Activated CD8-positive, alpha-beta T cell treated with anti-CD3 and anti-CD28 coated beads, Interleukin-2, amount 10 ng/mL, durations not matched to agents 7 days and 5 days (primary cell): ENCODE results near the gene FAM177B. TPM values are rescaled to one million over a fixed set of nuclear protein-coding genes. Genes with fewer than 3 reads are reported as not detected.

Source experiments
- ATAC-seq: fragments of 150-1000 bp; cut with Tn5 transposase; one replicate; pipeline ENCODE4 v1.10.0; 2021; ENCODE audit warnings: moderate library complexity
- CTCF ChIA-PET: fragments of 350-600 bp; sonication (Branson Sonifier 250); formaldehyde crosslinking; loops from one replicate; lab custom pipeline; 2021; ENCODE audit warnings: antibody characterized with exemption; lab: Charles Lee
- POLR2A ChIA-PET: fragments of 350-600 bp; sonication (Branson Sonifier 250); formaldehyde crosslinking; loops from one replicate; lab custom pipeline; 2021; ENCODE audit warnings: antibody characterized with exemption; lab: Charles Lee
- DNase-seq: peaks from one replicate; pipeline ENCODE4 v3.0.0-alpha.2; 2020
- H3K27ac Mint-ChIP-seq: one replicate; pipeline ENCODE4 v1.8.0; 2021; ENCODE audit warnings: mild to moderate bottlenecking, mixed read lengths
- H3K27me3 Mint-ChIP-seq: one replicate; pipeline ENCODE4 v1.8.0; 2021; ENCODE audit warnings: low read depth, mixed read lengths
- H3K36me3 Mint-ChIP-seq: one replicate; pipeline ENCODE4 v1.8.0; 2021; ENCODE audit warnings: low read depth, mixed read lengths
- H3K4me1 Mint-ChIP-seq: one replicate; pipeline ENCODE4 v1.8.0; 2021; ENCODE audit warnings: low read depth, mixed read lengths
- H3K4me3 Mint-ChIP-seq: one replicate; pipeline ENCODE4 v1.8.0; 2021; ENCODE audit warnings: mild to moderate bottlenecking, mixed read lengths
- H3K9me3 Mint-ChIP-seq: one replicate; pipeline ENCODE4 v1.8.0; 2022; ENCODE audit warnings: mixed read lengths; ENCODE audit not compliant: insufficient read depth
- total RNA-seq, 2 experiments: library from RNA; stranded (reverse); gene quantifications; one replicate each; pipeline ENCODE4 v1.2.3, GENCODE V29; 2021

The FAM177B gene
- total RNA-seq, 2 experiments from 2014 or later: not detected

- peaks cover 41% of the 10 kb centered on the region for H3K4me1 Mint-ChIP-seq
- ATAC-seq (peak; percentile 82), DNase-seq (peak; percentile 93)
- peak within 1 kb of the TSS; percentile 100 for H3K27ac Mint-ChIP-seq
- no peaks in the 10 kb centered on the region for H3K9me3 Mint-ChIP-seq
- POLR2A ChIA-PET: interaction anchor here (0.8 to 2.4 kb wide), 19 partner anchors 9 to 935 kb away, joined by 3 to 47 read pairs (median 5); partner anchors contain the start of gene TAF1A
- peaks cover 60% of the 10 kb centered on the region for H3K36me3 Mint-ChIP-seq
- no peaks in the 10 kb centered on the region for H3K27me3 Mint-ChIP-seq
- peak within 1 kb of the TSS; percentile 98 for H3K4me3 Mint-ChIP-seq
- CTCF ChIA-PET: interaction anchor here (0.6 to 1.7 kb wide), 11 partner anchors 12 to 377 kb away, joined by 3 to 21 read pairs (median 3); no protein-coding TSS in a partner anchor
Observed at GRCh38 chr1:222712253-222713090, 24.5 kb upstream of the FAM177B start, which contains the start of the genes AIDA and BROX. TSS of gene AIDA (minus strand) at chr1:222712491. CDS start at chr1:222712317, 174 bp downstream. TSS of gene BROX (plus strand) at chr1:222712564. CDS start at chr1:222715700, 3,136 bp downstream.

DNA sequence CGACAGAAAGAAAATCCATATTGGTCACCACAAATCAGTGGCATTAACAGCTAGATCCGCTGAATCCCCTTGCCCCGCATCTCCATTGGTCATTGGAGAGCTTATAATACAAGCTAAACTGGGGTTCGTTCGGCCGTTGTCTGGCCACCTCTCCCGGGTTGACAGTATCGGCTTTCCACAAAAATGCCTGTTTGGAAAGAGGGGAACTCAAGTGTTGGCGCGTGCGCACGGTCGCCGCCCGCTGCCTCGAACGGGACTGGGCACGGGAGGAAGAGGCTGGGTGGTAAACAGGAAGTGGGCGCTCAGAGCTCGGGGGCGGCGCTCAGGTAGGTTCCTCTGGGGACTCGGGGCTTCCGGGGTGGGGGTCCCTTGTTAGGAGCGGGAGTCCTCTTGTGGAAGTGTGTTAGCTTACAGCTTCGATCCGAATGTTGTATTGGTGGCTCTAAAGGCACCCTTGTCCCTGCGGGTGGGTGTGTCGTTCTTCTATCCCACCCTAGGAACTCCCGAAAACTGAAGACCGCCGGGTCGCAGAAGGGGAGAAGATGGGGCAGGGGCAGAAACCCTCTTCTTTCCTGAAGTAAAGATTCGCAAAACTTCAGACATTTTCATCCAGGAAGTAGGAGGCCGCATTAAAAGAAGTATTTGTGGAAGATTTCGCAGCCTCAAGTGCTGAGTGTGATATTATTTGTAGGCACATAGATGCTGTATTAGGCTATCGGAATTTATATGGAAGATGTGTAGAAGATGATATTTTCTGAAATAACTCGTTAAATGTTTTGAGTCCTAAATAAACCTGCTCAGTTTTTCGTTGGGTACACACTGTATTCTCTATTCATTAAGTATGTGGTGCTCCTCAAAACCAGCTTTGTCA, 23.7 kb upstream of the FAM177B start:
- ATAC-seq: peak; percentile 74
- ChIA-PET CTCF (interaction anchor here (0.6 to 1.7 kb wide), 13 partner anchors 13 to 430 kb away, joined by 3 to 21 read pairs (median 3); no protein-coding TSS in a partner anchor), POLR2A (interaction anchor here (0.6 to 2.4 kb wide), 20 partner anchors 8 to 1012 kb away, joined by 3 to 47 read pairs (median 5); partner anchors contain the start of gene TAF1A)
- H3K27ac Mint-ChIP-seq: peak overlapping the region; percentile 100
- no peaks in the 10 kb centered on the region for H3K27me3 Mint-ChIP-seq
- peak; percentile 93 for DNase-seq
- H3K36me3 Mint-ChIP-seq: peaks cover 60% of the 10 kb centered on the region
- no peaks in the 10 kb centered on the region for H3K9me3 Mint-ChIP-seq
- peaks cover 39% of the 10 kb centered on the region for H3K4me1 Mint-ChIP-seq
- H3K4me3 Mint-ChIP-seq: peak overlapping the region; percentile 98

DNA sequence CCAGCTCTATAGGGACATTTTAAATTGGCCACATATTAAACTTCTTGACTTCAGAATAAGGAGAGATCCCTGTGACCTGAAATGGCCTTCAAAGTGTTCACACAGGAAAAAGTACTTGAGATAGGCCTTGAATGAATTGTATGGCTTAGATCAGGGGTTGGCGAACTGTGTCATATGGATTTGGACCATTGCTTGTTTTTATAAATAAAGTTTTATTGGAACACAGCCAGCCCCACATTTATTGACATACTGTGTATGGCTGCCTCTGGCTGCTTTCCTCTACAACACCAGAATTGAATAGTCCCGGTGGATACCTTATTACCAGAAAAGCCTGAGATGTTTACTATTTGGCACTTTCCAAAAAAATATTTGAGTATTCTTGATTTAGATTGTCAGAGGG, 20.6 kb upstream of the FAM177B start:
- ChIA-PET POLR2A (no interaction called here), CTCF (no interaction called here)
- Mint-ChIP-seq H3K4me1 (peaks cover 17% of the 10 kb centered on the region), H3K9me3 (no peaks in the 10 kb centered on the region), H3K27me3 (no peaks in the 10 kb centered on the region), H3K4me3 (no peak overlapping the region), H3K27ac (no peak overlapping the region), H3K36me3 (peaks cover 53% of the 10 kb centered on the region)
- DNase-seq: no peak
- no peak for ATAC-seq

DNA sequence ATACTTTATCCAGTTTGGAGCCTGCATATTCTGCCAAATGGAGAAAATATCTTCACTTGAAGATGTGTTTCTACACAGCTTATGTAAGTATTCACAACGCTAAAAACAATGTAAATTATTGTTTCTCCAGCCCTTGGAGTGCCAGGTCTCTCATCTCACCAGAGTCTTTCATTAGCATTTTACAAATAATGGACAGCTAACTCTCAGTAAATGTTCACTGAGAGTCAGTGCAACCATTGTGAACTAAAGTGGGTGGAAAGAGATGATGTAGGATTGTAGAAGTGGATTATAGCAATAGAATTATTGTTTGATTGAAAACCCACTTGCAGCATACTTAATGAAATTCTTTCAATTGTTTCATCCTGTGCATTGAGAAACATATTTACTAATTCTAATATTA, 8.3 kb upstream of the FAM177B start:
- no peaks in the 10 kb centered on the region for H3K9me3 Mint-ChIP-seq
- ChIA-PET POLR2A (no interaction called here), CTCF (interaction anchor here (1.2 kb wide), 1 partner anchor 10 kb away, joined by 3 read pairs; no protein-coding TSS in a partner anchor)
- ATAC-seq: no peak
- H3K27me3 Mint-ChIP-seq: no peaks in the 10 kb centered on the region
- H3K4me3 Mint-ChIP-seq: no peak overlapping the region
- no peak overlapping the region for H3K27ac Mint-ChIP-seq
- DNase-seq: no peak
- H3K36me3 Mint-ChIP-seq: peaks cover 67% of the 10 kb centered on the region
- H3K4me1 Mint-ChIP-seq: peaks cover 20% of the 10 kb centered on the region

GRCh38 chr1:222730866-222731265, 6.1 kb upstream of the FAM177B start:
- Mint-ChIP-seq H3K27me3 (no peaks in the 10 kb centered on the region), H3K9me3 (no peaks in the 10 kb centered on the region), H3K27ac (no peak overlapping the region), H3K4me1 (peaks cover 20% of the 10 kb centered on the region), H3K36me3 (peaks cover 64% of the 10 kb centered on the region), H3K4me3 (no peak overlapping the region)
- POLR2A ChIA-PET: interaction anchor here (0.7 to 0.9 kb wide), 2 partner anchors 28 to 87 kb away, joined by 3 read pairs; no protein-coding TSS in a partner anchor
- CTCF ChIA-PET: interaction anchor here (1.5 to 1.8 kb wide), 2 partner anchors 13 to 357 kb away, joined by 4 to 6 read pairs; no protein-coding TSS in a partner anchor
- DNase-seq (no peak), ATAC-seq (no peak)

DNA sequence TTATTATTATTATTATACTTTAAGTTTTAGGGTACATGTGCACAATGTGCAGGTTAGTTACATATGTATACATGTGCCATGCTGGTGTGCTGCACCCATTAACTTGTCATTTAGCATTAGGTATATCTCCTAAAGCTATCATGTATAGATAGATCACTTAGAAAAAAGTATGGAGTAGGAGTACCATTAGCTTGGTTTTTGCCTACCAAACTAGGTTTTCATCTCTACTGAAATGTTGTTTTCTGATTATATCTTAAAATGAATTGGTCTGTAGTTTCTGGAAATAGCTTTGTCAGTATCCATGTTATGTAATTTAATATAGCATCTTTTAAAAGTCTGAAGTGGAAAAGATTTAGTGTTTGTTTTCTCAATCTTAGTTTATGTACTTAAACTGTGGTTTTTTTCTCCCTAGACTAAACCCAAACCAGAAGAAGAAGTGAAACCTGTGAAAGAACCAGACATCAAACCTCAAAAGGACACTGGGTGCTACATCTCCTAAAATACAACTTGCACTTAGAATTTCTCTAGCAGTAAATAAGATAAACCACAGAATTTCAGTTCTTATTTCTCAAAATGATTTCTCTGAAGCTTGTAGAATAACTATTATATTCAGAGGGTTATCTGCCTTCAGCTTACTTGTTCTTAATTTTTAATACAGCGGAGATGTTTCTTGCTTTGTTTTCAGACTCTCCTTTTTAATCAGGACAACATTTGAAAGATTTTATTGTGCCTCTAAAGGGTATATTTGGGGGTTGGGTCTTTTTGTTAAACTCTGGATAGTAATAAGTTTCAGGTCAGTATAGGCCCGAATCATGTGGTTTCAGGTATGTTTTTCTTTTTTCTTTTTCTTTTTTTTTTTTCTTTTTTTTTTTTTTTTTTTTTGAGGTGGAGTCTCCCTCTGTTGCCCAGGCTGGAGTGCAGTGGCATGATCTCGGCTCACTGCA, 4.5 kb upstream of the FAM177B start:
- Mint-ChIP-seq H3K4me3 (no peak overlapping the region), H3K27me3 (no peaks in the 10 kb centered on the region), H3K4me1 (peaks cover 20% of the 10 kb centered on the region), H3K36me3 (peaks cover 58% of the 10 kb centered on the region), H3K9me3 (no peaks in the 10 kb centered on the region), H3K27ac (peak overlapping the region; percentile 47)
- ATAC-seq (no peak), DNase-seq (no peak)
- CTCF ChIA-PET: interaction anchor here (1.3 to 1.8 kb wide), 2 partner anchors 14 to 358 kb away, joined by 4 to 6 read pairs; no protein-coding TSS in a partner anchor
- POLR2A ChIA-PET: interaction anchor here (1.5 kb wide), 1 partner anchor 19 kb away, joined by 5 read pairs; no protein-coding TSS in a partner anchor

GRCh38 chr1:222734740-222735139, 2.3 kb upstream of the FAM177B start:
- ChIA-PET POLR2A (no interaction called here), CTCF (interaction anchor here (1.5 kb wide), 3 partner anchors 346 to 390 kb away, joined by 4 to 5 read pairs (median 5); no protein-coding TSS in a partner anchor)
- Mint-ChIP-seq H3K27me3 (no peaks in the 10 kb centered on the region), H3K4me3 (no peak overlapping the region), H3K9me3 (no peaks in the 10 kb centered on the region), H3K36me3 (peaks cover 40% of the 10 kb centered on the region), H3K27ac (no peak overlapping the region), H3K4me1 (peaks cover 20% of the 10 kb centered on the region)
- no peak for ATAC-seq
- no peak for DNase-seq

- CTCF ChIA-PET: interaction anchor here (0.7 to 1.4 kb wide), 5 partner anchors 9 to 397 kb away, joined by 3 to 4 read pairs (median 3); no protein-coding TSS in a partner anchor
- POLR2A ChIA-PET: interaction anchor here (1.4 kb wide), 1 partner anchor 23 kb away, joined by 5 read pairs; no protein-coding TSS in a partner anchor
Observed at GRCh38 chr1:222736470-222736869, 532 bp upstream of the FAM177B start.

GRCh38 chr1:222739465-222739864, 2.5 kb downstream of the FAM177B start:
- Mint-ChIP-seq H3K27me3 (no peaks in the 10 kb centered on the region), H3K36me3 (peaks cover 6% of the 10 kb centered on the region), H3K27ac (no peak overlapping the region), H3K9me3 (no peaks in the 10 kb centered on the region), H3K4me3 (no peak overlapping the region), H3K4me1 (no peaks in the 10 kb centered on the region)
- CTCF ChIA-PET: interaction anchor here (0.7 to 1.7 kb wide), 8 partner anchors 12 to 351 kb away, joined by 3 to 14 read pairs (median 4); no protein-coding TSS in a partner anchor
- POLR2A ChIA-PET: no interaction called here
- ATAC-seq (no peak), DNase-seq (no peak)

More at GRCh38 chr1:222736470-222736869, 532 bp upstream of the FAM177B start:
- Mint-ChIP-seq H3K4me3 (no peak overlapping the region), H3K4me1 (peaks cover 15% of the 10 kb centered on the region), H3K9me3 (no peaks in the 10 kb centered on the region), H3K27me3 (no peaks in the 10 kb centered on the region), H3K36me3 (peaks cover 26% of the 10 kb centered on the region), H3K27ac (no peak overlapping the region)
- DNase-seq (no peak), ATAC-seq (no peak)

GRCh38 chr1:222739929-222740328, 2.9 kb downstream of the FAM177B start:
- POLR2A ChIA-PET: interaction anchor here (0.6 kb wide), 2 partner anchors 27 to 40 kb away, joined by 3 read pairs; partner anchors contain the start of genes AIDA and BROX
- no peak overlapping the region for H3K4me3 Mint-ChIP-seq
- no peaks in the 10 kb centered on the region for H3K27me3 Mint-ChIP-seq
- H3K4me1 Mint-ChIP-seq: no peaks in the 10 kb centered on the region
- H3K9me3 Mint-ChIP-seq: no peaks in the 10 kb centered on the region
- DNase-seq (no peak), ATAC-seq (no peak)
- no peak overlapping the region for H3K27ac Mint-ChIP-seq
- CTCF ChIA-PET: interaction anchor here (0.8 to 1.7 kb wide), 4 partner anchors 10 to 384 kb away, joined by 3 to 14 read pairs (median 4); no protein-coding TSS in a partner anchor
- H3K36me3 Mint-ChIP-seq: peaks cover 2% of the 10 kb centered on the region
